SK-N-SH (cell line): ENCODE results near the gene COL2A1. TPM values are rescaled to one million over a fixed set of nuclear protein-coding genes. Genes with fewer than 3 reads are reported as not detected.

Experiments
- CTCF ChIA-PET: fragments of 300-600, 350-600 bp; formaldehyde crosslinking; extraction: SDS; loops from one replicate; lab custom pipeline; 2021; lab: Yijun Ruan, JAX
- POLR2A ChIA-PET: fragments of 350-600 bp; sonication (Branson Sonifier 250); formaldehyde crosslinking; extraction: SDS; loops from one replicate; lab custom pipeline; 2020; ENCODE audit warnings: antibody characterized with exemption, inconsistent platforms; lab: Yijun Ruan, JAX
- DNase-seq: peaks from one replicate; pipeline ENCODE4 v3.0.0; 2012
- H2AFZ ChIP-seq: fragments of 200-600 bp; sonication (generic); 2 replicates; pipeline ENCODE4 v1.8.1; 2016; ENCODE audit warnings: antibody characterized with exemption, mild to moderate bottlenecking, low read depth
- H3F3A ChIP-seq: fragments of 200-600 bp; sonication (generic); replicated peaks from 2 replicates; pipeline ENCODE3; 2016; ENCODE audit warnings: antibody characterized with exemption, mild to moderate bottlenecking; ENCODE audit not compliant: insufficient read depth
- H3K27ac ChIP-seq, 2 experiments: fragments of 200-500 bp in 1 of 2; fragments of 200-600 bp in 1 of 2; sonication (Bioruptor generic) in 1 of 2; sonication (generic), shearing (Covaris generic) in 1 of 2; 2 replicates each; pipeline versions ENCODE4 v1.5.1 to v1.6.1; 2014 to 2016; ENCODE audit warnings: low read depth in 2 of 2, inconsistent platforms in 1 of 2, low read length in 1 of 2, mild to moderate bottlenecking in 1 of 2, mixed read lengths in 1 of 2
- H3K27me3 ChIP-seq: fragments of 200-600 bp; sonication (generic), shearing (Covaris generic); 2 replicates; pipeline ENCODE4 v1.6.1; 2016; ENCODE audit warnings: mixed run types; ENCODE audit not compliant: insufficient read depth
- H3K36me3 ChIP-seq, 2 experiments: fragments of 200-500 bp in 1 of 2; fragments of 200-600 bp in 1 of 2; sonication (Bioruptor generic) in 1 of 2; sonication (generic) in 1 of 2; replicated peaks in 1 of 2; 2 replicates each; pipeline versions ENCODE3 to v1.5.1; 2014 to 2016; ENCODE audit warnings: low read length in 1 of 2, mild to moderate bottlenecking in 1 of 2; ENCODE audit not compliant: insufficient read depth in 2 of 2, control insufficient read depth in 1 of 2
- H3K4me1 ChIP-seq, 2 experiments: fragments of 200-500 bp in 1 of 2; fragments of 200-600 bp in 1 of 2; sonication (Bioruptor generic) in 1 of 2; sonication (generic), shearing (Covaris generic) in 1 of 2; 2 replicates each; pipeline versions ENCODE4 v1.5.1 to v1.6.1; 2014 to 2016; ENCODE audit warnings: low read depth in 1 of 2, low read length in 1 of 2, mixed run types in 1 of 2; ENCODE audit not compliant: insufficient read depth in 2 of 2, control insufficient read depth in 1 of 2
- H3K4me2 ChIP-seq: fragments of 200-600 bp; sonication (generic), shearing (Covaris generic); 2 replicates; pipeline ENCODE4 v1.6.1; 2017; ENCODE audit warnings: mixed run types
- H3K4me3 ChIP-seq, 2 experiments: fragments of 200-500 bp in 1 of 2; fragments of 200-600 bp in 1 of 2; sonication (Bioruptor generic) in 1 of 2; sonication (generic), shearing (Covaris generic) in 1 of 2; 2 replicates each; pipeline versions ENCODE4 v1.5.1 to v1.8.1; 2014 to 2016; ENCODE audit warnings: low read depth in 2 of 2, inconsistent platforms in 1 of 2, low read length in 1 of 2, mild to moderate bottlenecking in 1 of 2, mixed read lengths in 1 of 2, moderate library complexity in 1 of 2
- H3K79me2 ChIP-seq: fragments of 200-600 bp; sonication (generic); 2 replicates; pipeline ENCODE4 v1.8.1; 2017; ENCODE audit warnings: mild to moderate bottlenecking; ENCODE audit not compliant: insufficient read depth
- H3K9ac ChIP-seq: fragments of 200-600 bp; sonication (generic); 2 replicates; pipeline ENCODE4 v1.6.1; 2017; ENCODE audit warnings: mixed run types
- H3K9me2 ChIP-seq: fragments of 200-600 bp; sonication (generic); 2 replicates; pipeline ENCODE4 v1.6.1; 2017; ENCODE audit warnings: mixed run types
- H3K9me3 ChIP-seq: fragments of 200-600 bp; sonication (generic); 2 replicates; pipeline ENCODE4 v1.6.1; 2017; ENCODE audit warnings: mixed run types, mild to moderate bottlenecking, moderate library complexity
- H4K20me1 ChIP-seq: fragments of 200-600 bp; sonication (generic); 2 replicates; pipeline ENCODE4 v1.6.1; 2017; ENCODE audit warnings: mild to moderate bottlenecking, mixed run types; ENCODE audit not compliant: insufficient read depth
- ELF1 ChIP-seq: IDR thresholded peaks from 2 replicates; pipeline ENCODE4 v1.4.0; 2012
- EP300 ChIP-seq, 2 experiments: IDR thresholded peaks; 2 replicates each; pipeline versions ENCODE4 v1.4.0 to v1.6.1; 2012; ENCODE audit warnings: borderline replicate concordance in 1 of 2, low read depth in 1 of 2, low read length in 1 of 2
- FOSL2 ChIP-seq: IDR thresholded peaks from 2 replicates; pipeline ENCODE4 v1.4.0; 2012; ENCODE audit warnings: low read depth, mild to moderate bottlenecking, moderate library complexity, borderline replicate concordance
- MXI1 ChIP-seq: IDR thresholded peaks from 2 replicates; pipeline ENCODE4 v1.6.1; 2012; ENCODE audit warnings: mild to moderate bottlenecking, low read depth, low read length, improper control_type of control experiment
- NFIC ChIP-seq: IDR thresholded peaks from 2 replicates; pipeline ENCODE4 v1.4.0; 2012; ENCODE audit warnings: borderline replicate concordance
- RCOR1 ChIP-seq: fragments of 150-350 bp; IDR thresholded peaks from 2 replicates; pipeline ENCODE4 v1.6.1; 2017; ENCODE audit warnings: antibody characterized with exemption, low read length
- SIN3A ChIP-seq: IDR thresholded peaks from 2 replicates; pipeline ENCODE4 v1.6.1; 2012; ENCODE audit warnings: low read depth, mild to moderate bottlenecking, low read length, moderate library complexity, borderline replicate concordance
- TAF1 ChIP-seq: IDR thresholded peaks from 2 replicates; pipeline ENCODE4 v1.6.1; 2012; ENCODE audit warnings: low read depth, mild to moderate bottlenecking, low read length, moderate library complexity, borderline replicate concordance
- YY1 ChIP-seq: IDR thresholded peaks from 2 replicates; pipeline ENCODE4 v1.4.0; 2012; ENCODE audit warnings: low read depth, mild to moderate bottlenecking
- WGBS: methylation state at CpG from one replicate; pipeline ENCODE4 v1.1.6; 2017; ENCODE audit warnings: low lambda C conversion rate; 5-methylcytosine and 5-hydroxymethylcytosine counted together
- polyA plus RNA-seq, 3 experiments: library from polyadenylated mRNA; depleted of rRNA; stranded (reverse); fragments of >200 nt; gene quantifications; 2 replicates each; pipeline ENCODE4 v1.2.3, GENCODE V29; 2012
- TF ChIP-seq, protein P1 (sequence below): IDR thresholded peaks from 2 replicates; pipeline ENCODE4; 2012
- TF ChIP-seq, protein P2 (sequence below): IDR thresholded peaks from 2 replicates; pipeline ENCODE4 v1.4.0; 2012; ENCODE audit warnings: low read depth
- TF ChIP-seq, protein P3 (sequence below): IDR thresholded peaks from 2 replicates; pipeline ENCODE4 v1.4.0; 2012; ENCODE audit warnings: low read depth, borderline replicate concordance
- TF ChIP-seq, protein P4 (sequence below): IDR thresholded peaks from 2 replicates; pipeline ENCODE4 v1.4.0; 2012; ENCODE audit warnings: low read depth, borderline replicate concordance
- TF ChIP-seq, protein P5 (sequence below): IDR thresholded peaks from 2 replicates; pipeline ENCODE4 v1.6.1; 2012; ENCODE audit warnings: mild to moderate bottlenecking, low read depth, low read length, moderate library complexity

The COL2A1 gene
- polyA plus RNA-seq, 1 of the 3 experiments (the other 2 are of a cell fraction) = 0.02 TPM

DNA sequence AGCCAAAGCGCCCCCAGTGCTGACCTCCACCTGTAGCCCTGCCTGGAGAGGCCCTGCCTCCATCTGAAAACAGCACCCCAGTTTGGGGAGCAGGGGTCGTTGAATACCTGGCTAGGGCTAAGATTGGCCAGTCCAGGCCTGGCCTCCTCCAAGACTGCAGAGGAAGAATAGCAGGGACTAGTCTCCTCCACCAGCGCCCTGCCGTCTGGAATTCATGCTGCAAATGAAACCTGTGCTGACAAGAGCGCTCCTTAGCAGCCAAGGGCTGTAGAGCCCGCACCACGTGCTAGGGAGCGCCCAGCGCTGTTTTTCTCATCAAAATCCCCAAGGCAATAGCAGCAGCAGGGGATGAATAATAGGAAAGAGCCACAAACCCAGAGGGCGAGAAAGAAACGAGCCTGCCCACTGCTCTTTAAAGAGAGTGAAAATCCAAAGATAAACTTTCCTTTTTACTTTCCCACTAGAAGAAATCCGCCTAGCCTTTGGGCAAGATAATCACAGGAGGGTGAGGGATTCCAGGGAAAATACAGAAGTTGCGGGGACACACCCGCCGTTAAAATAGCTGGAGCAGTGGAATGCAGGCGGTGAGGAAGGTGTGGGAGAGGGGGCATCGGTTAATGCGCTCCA is 3.3 kb downstream of the COL2A1 start:
- Histone ChIP-seq H3K79me2 (no peaks in the 10 kb centered on the region), H3F3A (no peaks in the 10 kb centered on the region), H4K20me1 (no peaks in the 10 kb centered on the region), H3K27ac (no peak overlapping the region), H3K4me2 (peak overlapping the region; percentile 95), H3K27me3 (peaks cover 90% of the 10 kb centered on the region), H3K9me2 (no peaks in the 10 kb centered on the region), H3K36me3 (no peaks in the 10 kb centered on the region), H3K4me3 (peak overlapping the region; percentile 54 to 66), H3K4me1 (peaks cover 5 to 35% of the 10 kb centered on the region in 2 experiments; a peak in 1 of 4 replicates), H2AFZ (peak overlapping the region; percentile 85; the same call in 1 of the 2 replicates), H3K9ac (no peak overlapping the region), H3K9me3 (no peaks in the 10 kb centered on the region)
- WGBS = 18% methylated on average over 18 of the region's 18 CpGs
- ChIA-PET CTCF (interaction anchor here (1.1 to 2.1 kb wide), 5 partner anchors 10 to 42 kb away, joined by 3 to 6 read pairs (median 4); no protein-coding TSS in a partner anchor), POLR2A (no interaction called here)
- peak; percentile 53 for DNase-seq
- TF ChIP-seq, protein P1, sequence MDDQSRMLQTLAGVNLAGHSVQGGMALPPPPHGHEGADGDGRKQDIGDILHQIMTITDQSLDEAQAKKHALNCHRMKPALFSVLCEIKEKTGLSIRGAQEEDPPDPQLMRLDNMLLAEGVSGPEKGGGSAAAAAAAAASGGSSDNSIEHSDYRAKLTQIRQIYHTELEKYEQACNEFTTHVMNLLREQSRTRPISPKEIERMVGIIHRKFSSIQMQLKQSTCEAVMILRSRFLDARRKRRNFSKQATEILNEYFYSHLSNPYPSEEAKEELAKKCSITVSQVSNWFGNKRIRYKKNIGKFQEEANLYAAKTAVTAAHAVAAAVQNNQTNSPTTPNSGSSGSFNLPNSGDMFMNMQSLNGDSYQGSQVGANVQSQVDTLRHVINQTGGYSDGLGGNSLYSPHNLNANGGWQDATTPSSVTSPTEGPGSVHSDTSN = no peak
- peak; percentile 27; the same call in 1 of the 2 replicates for TF ChIP-seq MXI1
- TF ChIP-seq, protein P2, sequence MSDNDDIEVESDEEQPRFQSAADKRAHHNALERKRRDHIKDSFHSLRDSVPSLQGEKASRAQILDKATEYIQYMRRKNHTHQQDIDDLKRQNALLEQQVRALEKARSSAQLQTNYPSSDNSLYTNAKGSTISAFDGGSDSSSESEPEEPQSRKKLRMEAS = peak; percentile 62; the same call in 1 of the 2 replicates
- TF ChIP-seq, protein P3, sequence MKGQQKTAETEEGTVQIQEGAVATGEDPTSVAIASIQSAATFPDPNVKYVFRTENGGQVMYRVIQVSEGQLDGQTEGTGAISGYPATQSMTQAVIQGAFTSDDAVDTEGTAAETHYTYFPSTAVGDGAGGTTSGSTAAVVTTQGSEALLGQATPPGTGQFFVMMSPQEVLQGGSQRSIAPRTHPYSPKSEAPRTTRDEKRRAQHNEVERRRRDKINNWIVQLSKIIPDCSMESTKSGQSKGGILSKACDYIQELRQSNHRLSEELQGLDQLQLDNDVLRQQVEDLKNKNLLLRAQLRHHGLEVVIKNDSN = peak; percentile 29; the same call in 1 of the 2 replicates

DNA sequence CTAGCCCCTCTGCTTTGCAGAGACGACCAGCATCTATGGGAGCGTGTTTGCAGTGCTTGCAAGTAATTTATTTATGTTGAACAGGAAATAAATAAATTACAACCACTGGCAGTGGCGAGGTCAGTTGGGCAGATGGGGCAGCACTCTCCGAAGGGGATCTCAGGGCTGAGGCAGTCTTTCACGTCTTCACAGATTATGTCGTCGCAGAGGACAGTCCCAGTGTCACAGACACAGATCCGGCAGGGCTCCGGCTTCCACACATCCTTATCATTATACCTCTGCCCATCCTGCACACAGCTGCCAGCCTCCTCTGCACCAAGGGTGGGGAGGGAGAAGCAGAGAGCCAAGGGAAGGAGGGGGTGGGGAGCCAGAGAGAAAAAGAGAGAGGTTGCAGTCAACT is 4.5 kb downstream of the COL2A1 start:
- Histone ChIP-seq H3K4me2 (no peak overlapping the region), H2AFZ (no peak overlapping the region), H3K79me2 (no peaks in the 10 kb centered on the region), H3K27ac (no peak overlapping the region), H3K4me1 (peaks cover 5 to 35% of the 10 kb centered on the region in 2 experiments; a peak in 1 of 4 replicates), H3K9me2 (no peaks in the 10 kb centered on the region), H3K27me3 (peaks cover 90% of the 10 kb centered on the region), H4K20me1 (no peaks in the 10 kb centered on the region), H3K36me3 (no peaks in the 10 kb centered on the region), H3K9ac (no peak overlapping the region), H3F3A (no peaks in the 10 kb centered on the region), H3K9me3 (no peaks in the 10 kb centered on the region), H3K4me3 (no peak overlapping the region)
- POLR2A ChIA-PET = no interaction called here
- TF ChIP-seq EP300 (IDR thresholded peaks at IDR 0.05; ENCODE audit: borderline replicate concordance in 1 of 2, low read depth in 1 of 2, low read length in 1 of 2) (no peak), SIN3A (no peak), ELF1 (no peak), NFIC (no peak), RCOR1 (no peak), TAF1 (no peak), FOSL2 (no peak), YY1 (no peak)
- TF ChIP-seq, protein P4, sequence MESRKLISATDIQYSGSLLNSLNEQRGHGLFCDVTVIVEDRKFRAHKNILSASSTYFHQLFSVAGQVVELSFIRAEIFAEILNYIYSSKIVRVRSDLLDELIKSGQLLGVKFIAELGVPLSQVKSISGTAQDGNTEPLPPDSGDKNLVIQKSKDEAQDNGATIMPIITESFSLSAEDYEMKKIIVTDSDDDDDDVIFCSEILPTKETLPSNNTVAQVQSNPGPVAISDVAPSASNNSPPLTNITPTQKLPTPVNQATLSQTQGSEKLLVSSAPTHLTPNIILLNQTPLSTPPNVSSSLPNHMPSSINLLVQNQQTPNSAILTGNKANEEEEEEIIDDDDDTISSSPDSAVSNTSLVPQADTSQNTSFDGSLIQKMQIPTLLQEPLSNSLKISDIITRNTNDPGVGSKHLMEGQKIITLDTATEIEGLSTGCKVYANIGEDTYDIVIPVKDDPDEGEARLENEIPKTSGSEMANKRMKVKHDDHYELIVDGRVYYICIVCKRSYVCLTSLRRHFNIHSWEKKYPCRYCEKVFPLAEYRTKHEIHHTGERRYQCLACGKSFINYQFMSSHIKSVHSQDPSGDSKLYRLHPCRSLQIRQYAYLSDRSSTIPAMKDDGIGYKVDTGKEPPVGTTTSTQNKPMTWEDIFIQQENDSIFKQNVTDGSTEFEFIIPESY = no peak
- TF ChIP-seq, protein P5, sequence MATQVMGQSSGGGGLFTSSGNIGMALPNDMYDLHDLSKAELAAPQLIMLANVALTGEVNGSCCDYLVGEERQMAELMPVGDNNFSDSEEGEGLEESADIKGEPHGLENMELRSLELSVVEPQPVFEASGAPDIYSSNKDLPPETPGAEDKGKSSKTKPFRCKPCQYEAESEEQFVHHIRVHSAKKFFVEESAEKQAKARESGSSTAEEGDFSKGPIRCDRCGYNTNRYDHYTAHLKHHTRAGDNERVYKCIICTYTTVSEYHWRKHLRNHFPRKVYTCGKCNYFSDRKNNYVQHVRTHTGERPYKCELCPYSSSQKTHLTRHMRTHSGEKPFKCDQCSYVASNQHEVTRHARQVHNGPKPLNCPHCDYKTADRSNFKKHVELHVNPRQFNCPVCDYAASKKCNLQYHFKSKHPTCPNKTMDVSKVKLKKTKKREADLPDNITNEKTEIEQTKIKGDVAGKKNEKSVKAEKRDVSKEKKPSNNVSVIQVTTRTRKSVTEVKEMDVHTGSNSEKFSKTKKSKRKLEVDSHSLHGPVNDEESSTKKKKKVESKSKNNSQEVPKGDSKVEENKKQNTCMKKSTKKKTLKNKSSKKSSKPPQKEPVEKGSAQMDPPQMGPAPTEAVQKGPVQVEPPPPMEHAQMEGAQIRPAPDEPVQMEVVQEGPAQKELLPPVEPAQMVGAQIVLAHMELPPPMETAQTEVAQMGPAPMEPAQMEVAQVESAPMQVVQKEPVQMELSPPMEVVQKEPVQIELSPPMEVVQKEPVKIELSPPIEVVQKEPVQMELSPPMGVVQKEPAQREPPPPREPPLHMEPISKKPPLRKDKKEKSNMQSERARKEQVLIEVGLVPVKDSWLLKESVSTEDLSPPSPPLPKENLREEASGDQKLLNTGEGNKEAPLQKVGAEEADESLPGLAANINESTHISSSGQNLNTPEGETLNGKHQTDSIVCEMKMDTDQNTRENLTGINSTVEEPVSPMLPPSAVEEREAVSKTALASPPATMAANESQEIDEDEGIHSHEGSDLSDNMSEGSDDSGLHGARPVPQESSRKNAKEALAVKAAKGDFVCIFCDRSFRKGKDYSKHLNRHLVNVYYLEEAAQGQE = no peak
- 51% methylated on average over 9 of the region's 9 CpGs for WGBS
- DNase-seq = no peak
- CTCF ChIA-PET = interaction anchor here (0.7 to 1.3 kb wide), 2 partner anchors 8 to 165 kb away, joined by 3 to 5 read pairs; no protein-coding TSS in a partner anchor
